Caco-2 (cell line): ENCODE data around the gene UNC45A. TPM values are rescaled to one million over a fixed set of nuclear protein-coding genes. Genes with fewer than 3 reads are reported as not detected.

Experiments
- BruUV-seq: library from RNA; stranded (reverse); fragments of 400-500 nt; replicated peaks from 2 replicates; lab custom pipeline; 2021; lab: Mats Ljungman, UMichigan
- CTCF ChIA-PET: fragments of 300-600 bp; sonication (Branson Sonifier 250); formaldehyde crosslinking; loops from one replicate; lab custom pipeline; 2022; ENCODE audit warnings: antibody characterized with exemption; lab: Charles Lee
- POLR2A ChIA-PET: fragments of 300-600 bp; sonication (Branson Sonifier 250); formaldehyde crosslinking; loops from one replicate; lab custom pipeline; 2022; ENCODE audit warnings: antibody characterized with exemption; lab: Charles Lee
- DNase-seq, 2 experiments: peaks; one replicate each; pipeline versions ENCODE4 v3.0.0 to v3.0.0-alpha.2; 2020 to 2022
- H3K27me3 ChIP-seq: replicated peaks from 2 replicates; pipeline ENCODE4 v1.6.0; 2011; ENCODE audit warnings: low read length; ENCODE audit not compliant: control insufficient read depth, insufficient read depth
- H3K36me3 ChIP-seq: 2 replicates; pipeline ENCODE4 v1.5.1; 2011; ENCODE audit warnings: low read length; ENCODE audit not compliant: control insufficient read depth, insufficient read depth
- H3K4me1 ChIP-seq: fragments of 250-450 bp; sonication (Bioruptor Pico); 2 replicates; pipeline ENCODE4 v1.5.1; 2020; ENCODE audit warnings: mild to moderate bottlenecking
- H3K4me3 ChIP-seq: 2 replicates; pipeline ENCODE4 v1.5.1; 2011; ENCODE audit warnings: low read depth, mild to moderate bottlenecking, control low read depth, low read length
- H3K9me3 ChIP-seq: fragments of 250-450 bp; sonication (Bioruptor Pico); 2 replicates; pipeline ENCODE4 v1.5.1; 2020; ENCODE audit warnings: mild to moderate bottlenecking, moderate library complexity
- H3K27ac Mint-ChIP-seq: one replicate; pipeline ENCODE4 v1.8.0; 2022; ENCODE audit warnings: mixed read lengths; ENCODE audit not compliant: unreplicated experiment
- H3K27me3 Mint-ChIP-seq: one replicate; pipeline ENCODE4 v1.8.0; 2022; ENCODE audit warnings: mixed read lengths; ENCODE audit not compliant: insufficient read depth, unreplicated experiment
- H3K36me3 Mint-ChIP-seq: one replicate; pipeline ENCODE4 v1.8.0; 2022; ENCODE audit warnings: mild to moderate bottlenecking, mixed read lengths; ENCODE audit not compliant: insufficient read depth, unreplicated experiment
- H3K4me1 Mint-ChIP-seq: one replicate; pipeline ENCODE4 v1.8.0; 2022; ENCODE audit warnings: low read depth, mixed read lengths; ENCODE audit not compliant: unreplicated experiment
- H3K4me3 Mint-ChIP-seq: one replicate; pipeline ENCODE4 v1.8.0; 2022; ENCODE audit warnings: mild to moderate bottlenecking, moderate library complexity, mixed read lengths; ENCODE audit not compliant: unreplicated experiment
- H3K9me3 Mint-ChIP-seq: one replicate; pipeline ENCODE4 v1.8.0; 2022; ENCODE audit warnings: mixed read lengths; ENCODE audit not compliant: unreplicated experiment
- intact Hi-C: fragments of 100-400 bp; cut with micrococcal nuclease; formaldehyde crosslinking; loops from one replicate; pipeline ENCODE4 v1.10.0; 2022; ENCODE audit not compliant: unreplicated experiment
- total RNA-seq: library from RNA; stranded (reverse); gene quantifications from 2 replicates; pipeline ENCODE4 v1.2.3, GENCODE V29; 2022
- TF ChIP-seq, protein P1 (sequence below), 2 experiments: fragments of 200-600 bp in 1 of 2; IDR thresholded peaks; 1 replicate in 1 of 2; 2 replicates in 1 of 2; pipeline versions ENCODE4 v1.5.1 to v1.8.0; 2011 to 2022; ENCODE audit warnings: antibody characterized with exemption in 1 of 2, control low read depth in 1 of 2, inconsistent platforms in 1 of 2, low read depth in 1 of 2, low read length in 1 of 2, mild to moderate bottlenecking in 1 of 2, moderate library complexity in 1 of 2; ENCODE audit not compliant: insufficient read depth in 1 of 2, severe bottlenecking in 1 of 2, unreplicated experiment in 1 of 2

Gene UNC45A
- total RNA-seq, 1 experiment from 2014 or later, result 62.6 TPM

DNA sequence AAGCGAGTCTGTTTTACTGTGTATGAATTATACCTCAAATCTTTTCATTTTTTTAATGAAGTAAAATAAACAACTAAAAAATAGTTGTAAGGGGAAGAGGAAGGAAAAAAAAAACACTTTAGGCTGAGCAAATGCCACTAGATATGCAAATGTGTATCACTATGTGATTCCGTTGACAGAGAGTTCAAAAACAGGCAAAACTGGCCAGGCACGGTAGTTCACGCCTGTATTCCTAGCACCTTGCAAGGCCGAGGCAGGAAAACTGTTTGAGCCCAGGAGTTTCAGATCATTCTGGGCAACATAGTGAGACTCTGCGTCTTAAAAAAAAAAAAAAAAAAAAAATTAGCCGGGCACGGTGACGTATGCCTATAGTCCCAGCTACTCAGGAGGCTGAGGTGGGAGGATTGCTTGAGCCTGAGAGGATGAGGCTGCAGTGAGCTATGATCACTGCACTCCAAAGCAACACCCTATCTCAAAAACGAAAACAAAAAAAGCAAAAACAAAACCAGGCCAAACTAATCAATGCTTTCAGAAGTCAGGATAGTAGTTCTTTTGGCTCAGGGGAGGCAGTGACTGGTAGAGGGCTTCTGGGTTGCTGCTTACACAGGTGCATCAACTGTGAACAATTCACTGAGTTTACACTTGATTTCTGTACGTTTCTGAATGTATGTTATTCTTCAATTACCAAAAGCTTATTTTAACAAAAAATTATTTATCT lies 51.9 kb downstream of the UNC45A start:
- intact Hi-C loops, result no loop called here
- Histone ChIP-seq H3K27me3 (no peaks in the 10 kb centered on the region), H3K4me1 (peaks cover 5% of the 10 kb centered on the region), H3K36me3 (no peaks in the 10 kb centered on the region; the same call in 1 of the 2 replicates), H3K9me3 (no peaks in the 10 kb centered on the region), H3K4me3 (no peak overlapping the region)
- Mint-ChIP-seq H3K4me1 (peaks cover 17% of the 10 kb centered on the region), H3K4me3 (no peak overlapping the region), H3K27ac (no peak overlapping the region), H3K27me3 (no peaks in the 10 kb centered on the region), H3K9me3 (no peaks in the 10 kb centered on the region), H3K36me3 (peaks cover 40% of the 10 kb centered on the region)
- no peak for DNase-seq
- TF ChIP-seq, protein P1, sequence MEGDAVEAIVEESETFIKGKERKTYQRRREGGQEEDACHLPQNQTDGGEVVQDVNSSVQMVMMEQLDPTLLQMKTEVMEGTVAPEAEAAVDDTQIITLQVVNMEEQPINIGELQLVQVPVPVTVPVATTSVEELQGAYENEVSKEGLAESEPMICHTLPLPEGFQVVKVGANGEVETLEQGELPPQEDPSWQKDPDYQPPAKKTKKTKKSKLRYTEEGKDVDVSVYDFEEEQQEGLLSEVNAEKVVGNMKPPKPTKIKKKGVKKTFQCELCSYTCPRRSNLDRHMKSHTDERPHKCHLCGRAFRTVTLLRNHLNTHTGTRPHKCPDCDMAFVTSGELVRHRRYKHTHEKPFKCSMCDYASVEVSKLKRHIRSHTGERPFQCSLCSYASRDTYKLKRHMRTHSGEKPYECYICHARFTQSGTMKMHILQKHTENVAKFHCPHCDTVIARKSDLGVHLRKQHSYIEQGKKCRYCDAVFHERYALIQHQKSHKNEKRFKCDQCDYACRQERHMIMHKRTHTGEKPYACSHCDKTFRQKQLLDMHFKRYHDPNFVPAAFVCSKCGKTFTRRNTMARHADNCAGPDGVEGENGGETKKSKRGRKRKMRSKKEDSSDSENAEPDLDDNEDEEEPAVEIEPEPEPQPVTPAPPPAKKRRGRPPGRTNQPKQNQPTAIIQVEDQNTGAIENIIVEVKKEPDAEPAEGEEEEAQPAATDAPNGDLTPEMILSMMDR (IDR thresholded peaks at IDR 0.05; ENCODE audit: insufficient read depth in 1 of 2, low read depth in 1 of 2, low read length in 1 of 2, severe bottlenecking in 1 of 2, unreplicated experiment in 1 of 2), result no peak
- ChIA-PET POLR2A (interaction anchor here (0.6 kb wide), 1 partner anchor 1890 kb away, joined by 3 read pairs; no protein-coding TSS in a partner anchor), CTCF (no interaction called here)
- BruUV-seq, result no TSS peak

DNA sequence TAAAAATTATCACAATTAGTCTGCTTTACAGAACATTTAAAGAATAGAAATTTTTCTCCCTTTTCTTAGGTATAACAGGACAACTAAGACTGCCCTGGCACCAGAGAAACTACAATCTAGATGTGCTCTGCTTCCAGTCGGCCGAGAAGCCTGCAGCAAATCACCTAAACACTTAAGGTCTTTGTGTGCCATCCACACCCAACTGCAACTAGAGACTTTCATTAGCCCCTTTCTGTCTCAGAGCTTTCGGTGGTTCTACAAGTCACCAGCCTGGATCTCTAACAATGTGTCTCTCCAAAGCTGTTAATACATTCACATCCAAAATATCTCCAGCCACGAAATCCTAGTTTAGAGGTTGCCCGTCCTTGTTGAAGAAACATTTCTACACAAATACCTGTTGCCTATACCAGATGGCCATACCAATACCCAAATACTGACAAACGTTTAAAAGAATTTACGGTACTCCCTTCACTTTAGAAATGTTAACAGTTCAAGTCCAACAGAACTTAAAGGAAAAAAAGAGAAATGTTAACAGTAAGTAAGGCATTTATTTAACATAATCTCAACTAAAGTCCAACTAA lies 52.6 kb downstream of the UNC45A start:
- Histone ChIP-seq H3K36me3 (no peaks in the 10 kb centered on the region; the same call in 1 of the 2 replicates), H3K9me3 (no peaks in the 10 kb centered on the region), H3K4me3 (no peak overlapping the region), H3K4me1 (peaks cover 12% of the 10 kb centered on the region), H3K27me3 (no peaks in the 10 kb centered on the region)
- Mint-ChIP-seq H3K9me3 (no peaks in the 10 kb centered on the region), H3K27ac (no peak overlapping the region), H3K27me3 (no peaks in the 10 kb centered on the region), H3K4me3 (no peak overlapping the region), H3K4me1 (peaks cover 21% of the 10 kb centered on the region), H3K36me3 (peaks cover 33% of the 10 kb centered on the region)
- ChIA-PET CTCF (no interaction called here), POLR2A (interaction anchor here (0.6 kb wide), 1 partner anchor 1889 kb away, joined by 3 read pairs; no protein-coding TSS in a partner anchor)
- TF ChIP-seq, protein P1 (IDR thresholded peaks at IDR 0.05; ENCODE audit: insufficient read depth in 1 of 2, low read depth in 1 of 2, low read length in 1 of 2, severe bottlenecking in 1 of 2, unreplicated experiment in 1 of 2), result no peak
- no TSS peak for BruUV-seq
- intact Hi-C loops, result no loop called here
- no peak for DNase-seq

DNA sequence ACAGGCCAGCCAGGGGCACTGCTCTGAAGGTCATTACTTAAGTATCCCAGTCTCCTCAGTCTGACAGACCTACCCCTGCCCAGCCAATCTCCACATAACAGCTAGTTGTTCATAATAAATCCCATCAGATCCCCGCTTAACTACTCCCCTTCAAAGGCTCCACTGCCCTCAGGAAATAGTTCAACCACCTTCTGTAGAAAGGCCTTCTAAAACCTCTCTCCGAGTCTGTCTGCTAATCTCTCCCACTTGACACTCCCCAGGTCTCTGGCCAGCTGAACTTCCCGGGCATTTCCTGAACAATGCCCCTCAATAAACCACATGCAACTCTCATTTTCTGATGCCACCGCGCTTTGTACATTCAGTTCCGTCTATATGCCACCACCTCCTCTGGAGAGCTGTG lies 53.2 kb downstream of the UNC45A start:
- BruUV-seq, result no TSS peak
- Mint-ChIP-seq H3K36me3 (peaks cover 27% of the 10 kb centered on the region), H3K9me3 (no peaks in the 10 kb centered on the region), H3K4me1 (peaks cover 21% of the 10 kb centered on the region), H3K27me3 (no peaks in the 10 kb centered on the region), H3K27ac (no peak overlapping the region), H3K4me3 (no peak overlapping the region)
- H3K4me1 ChIP-seq, result peaks cover 13% of the 10 kb centered on the region
- TF ChIP-seq, protein P1 (IDR thresholded peaks at IDR 0.05; ENCODE audit: insufficient read depth in 1 of 2, low read depth in 1 of 2, low read length in 1 of 2, severe bottlenecking in 1 of 2, unreplicated experiment in 1 of 2), result no peak
- no peak overlapping the region for H3K4me3 ChIP-seq
- ChIA-PET CTCF (no interaction called here), POLR2A (no interaction called here)
- intact Hi-C loops, result no loop called here
- H3K27me3 ChIP-seq, result no peaks in the 10 kb centered on the region
- no peak for DNase-seq
- H3K36me3 ChIP-seq, result no peaks in the 10 kb centered on the region; the same call in 1 of the 2 replicates
- H3K9me3 ChIP-seq, result no peaks in the 10 kb centered on the region
